Middle frontal gyrus (tissue), 1 donor: ENCODE data around the gene ADCY5.

Experiments
- DNase-seq: peaks from one replicate; pipeline ENCODE4 v3.0.0-alpha.2; 2015; ENCODE audit warnings: low spot score; ENCODE audit errors: extremely low spot score

The ADCY5 gene

GRCh38 chr3:123388042-123388441 lies 60.8 kb downstream of the ADCY5 start:
- DNase-seq: no peak

- DNase-seq: no peak
Measured at GRCh38 chr3:123387532-123387931, 61.4 kb downstream of the ADCY5 start.

- DNase-seq: no peak
Measured at GRCh38 chr3:123386477-123387040, 62.3 kb downstream of the ADCY5 start.

GRCh38 chr3:123385981-123386380 lies 62.9 kb downstream of the ADCY5 start:
- DNase-seq: no peak

GRCh38 chr3:123385499-123385898 lies 63.4 kb downstream of the ADCY5 start:
- no peak for DNase-seq

- no peak for DNase-seq
Measured at GRCh38 chr3:123385001-123385401, 63.9 kb downstream of the ADCY5 start.

GRCh38 chr3:123384256-123384655 lies 64.6 kb downstream of the ADCY5 start:
- DNase-seq: no peak

GRCh38 chr3:123383091-123384053 lies 65.5 kb downstream of the ADCY5 start:
- DNase-seq: no peak

GRCh38 chr3:123380261-123380660 lies 68.6 kb downstream of the ADCY5 start:
- no peak for DNase-seq

- no peak for DNase-seq
Measured at GRCh38 chr3:123379041-123379830, 69.7 kb downstream of the ADCY5 start.

GRCh38 chr3:123378409-123378915 lies 70.4 kb downstream of the ADCY5 start:
- no peak for DNase-seq

- no peak for DNase-seq
Measured at GRCh38 chr3:123377243-123377740, 71.6 kb downstream of the ADCY5 start.

- DNase-seq: no peak
Measured at GRCh38 chr3:123376451-123377242, 72.2 kb downstream of the ADCY5 start.

- no peak for DNase-seq
Measured at GRCh38 chr3:123375014-123375940, 73.6 kb downstream of the ADCY5 start.

- no peak for DNase-seq
Measured at GRCh38 chr3:123374016-123374415, 74.9 kb downstream of the ADCY5 start.

GRCh38 chr3:123373474-123373987 lies 75.4 kb downstream of the ADCY5 start:
- no peak for DNase-seq

- no peak for DNase-seq
Measured at GRCh38 chr3:123372686-123373473, 76.0 kb downstream of the ADCY5 start.

- DNase-seq: peak; percentile 9
Measured at GRCh38 chr3:123371859-123372685, 76.8 kb downstream of the ADCY5 start.
